ENCODE results near the gene VSNL1.

DNA sequence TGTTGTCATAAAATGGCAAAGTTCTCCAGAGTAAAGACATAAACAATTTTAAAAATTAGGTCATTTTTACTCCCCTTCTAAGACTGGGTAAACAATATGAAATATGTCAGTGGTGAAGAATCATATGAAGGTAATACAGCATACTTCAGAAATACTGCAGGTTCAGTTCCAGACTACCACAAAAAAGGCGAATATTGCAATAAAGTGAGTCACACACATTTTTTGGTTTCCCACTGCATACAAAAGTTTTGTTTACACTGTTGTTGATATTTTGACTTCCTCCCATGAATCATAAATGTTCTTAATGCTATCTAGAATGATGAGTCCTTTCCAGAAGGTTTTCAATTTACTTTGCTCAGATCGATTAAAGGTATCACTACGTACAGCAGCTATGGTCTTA is 139.6 kb downstream of the VSNL1 start:
- TF ChIP-seq L3MBTL2 (conservative IDR thresholded peaks at IDR 0.05) (no peak), TARDBP (IDR thresholded peaks at IDR 0.05) (no peak), FOXK2 (IDR thresholded peaks at IDR 0.05) (no peak), SP1 (IDR thresholded peaks at IDR 0.05) (no peak), FOXM1 (IDR thresholded peaks at IDR 0.05; ENCODE audit: borderline replicate concordance) (no peak), FOXA1 (IDR thresholded peaks at IDR 0.05) (no peak), ELF4 (IDR thresholded peaks at IDR 0.05) (no peak), SUZ12 (IDR thresholded peaks at IDR 0.05) (no peak), BHLHE40 (IDR thresholded peaks at IDR 0.05; ENCODE audit: borderline replicate concordance) (no peak), ARNT (IDR thresholded peaks at IDR 0.05) (no peak)
- TF ChIP-seq, protein P1, sequence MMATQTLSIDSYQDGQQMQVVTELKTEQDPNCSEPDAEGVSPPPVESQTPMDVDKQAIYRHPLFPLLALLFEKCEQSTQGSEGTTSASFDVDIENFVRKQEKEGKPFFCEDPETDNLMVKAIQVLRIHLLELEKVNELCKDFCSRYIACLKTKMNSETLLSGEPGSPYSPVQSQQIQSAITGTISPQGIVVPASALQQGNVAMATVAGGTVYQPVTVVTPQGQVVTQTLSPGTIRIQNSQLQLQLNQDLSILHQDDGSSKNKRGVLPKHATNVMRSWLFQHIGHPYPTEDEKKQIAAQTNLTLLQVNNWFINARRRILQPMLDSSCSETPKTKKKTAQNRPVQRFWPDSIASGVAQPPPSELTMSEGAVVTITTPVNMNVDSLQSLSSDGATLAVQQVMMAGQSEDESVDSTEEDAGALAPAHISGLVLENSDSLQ (IDR thresholded peaks at IDR 0.05) = no peak
